GM18858 (cell line): ENCODE measurements around the gene APBA3.

ENCODE experiments used
- ATAC-seq: cut with Tn5 transposase; IDR thresholded peaks from one replicate; pipeline ENCODE4 v1.9.1; 2021; ENCODE audit not compliant: unreplicated experiment

APBA3 gene

GRCh38 chr19:3761382-3762129, at the start of gene APBA3:
TSS of gene APBA3 (minus strand) at chr19:3761692. CDS start at chr19:3760264, 1,428 bp downstream.
- ATAC-seq = no peak

- ATAC-seq = no peak
Observed at GRCh38 chr19:3810708-3811355, 49.3 kb upstream of the APBA3 start.

GRCh38 chr19:3809881-3810707, 48.6 kb upstream of the APBA3 start:
- no peak for ATAC-seq

GRCh38 chr19:3808420-3809143, 47.1 kb upstream of the APBA3 start:
- no peak for ATAC-seq

- no peak for ATAC-seq
Observed at GRCh38 chr19:3807574-3808354, 46.3 kb upstream of the APBA3 start.

- ATAC-seq = no peak
Observed at GRCh38 chr19:3807131-3807480, 45.6 kb upstream of the APBA3 start.

GRCh38 chr19:3805859-3806258, 44.4 kb upstream of the APBA3 start:
- ATAC-seq = no peak

- ATAC-seq = no peak
Observed at GRCh38 chr19:3804429-3804828, 42.9 kb upstream of the APBA3 start.

- no peak for ATAC-seq
Observed at GRCh38 chr19:3803986-3804385, 42.5 kb upstream of the APBA3 start.

- ATAC-seq = no peak
Observed at GRCh38 chr19:3803114-3803888, 41.8 kb upstream of the APBA3 start.

GRCh38 chr19:3801412-3802096, 40.1 kb upstream of the APBA3 start:
- no peak for ATAC-seq

GRCh38 chr19:3800996-3801395, 39.5 kb upstream of the APBA3 start:
- ATAC-seq = no peak

- no peak for ATAC-seq
Observed at GRCh38 chr19:3798137-3798536, 36.6 kb upstream of the APBA3 start.

- no peak for ATAC-seq
Observed at GRCh38 chr19:3796358-3796757, 34.9 kb upstream of the APBA3 start.

- ATAC-seq = no peak
Observed at GRCh38 chr19:3793799-3794198, 32.3 kb upstream of the APBA3 start.

- ATAC-seq = no peak
Observed at GRCh38 chr19:3792114-3792513, 30.6 kb upstream of the APBA3 start.

GRCh38 chr19:3790941-3791340, 29.4 kb upstream of the APBA3 start:
- ATAC-seq = no peak

GRCh38 chr19:3790209-3790734, 28.8 kb upstream of the APBA3 start:
- ATAC-seq = no peak
